Islet of Langerhans (tissue), 1 donor: Measurements from ENCODE around the gene TTC9.

Source experiments
- FAIRE-seq: peaks from one replicate; lab custom pipeline; 2011; peaks lifted over from hg19 to GRCh38; lab: Jason Lieb, UNC

The TTC9 gene

DNA sequence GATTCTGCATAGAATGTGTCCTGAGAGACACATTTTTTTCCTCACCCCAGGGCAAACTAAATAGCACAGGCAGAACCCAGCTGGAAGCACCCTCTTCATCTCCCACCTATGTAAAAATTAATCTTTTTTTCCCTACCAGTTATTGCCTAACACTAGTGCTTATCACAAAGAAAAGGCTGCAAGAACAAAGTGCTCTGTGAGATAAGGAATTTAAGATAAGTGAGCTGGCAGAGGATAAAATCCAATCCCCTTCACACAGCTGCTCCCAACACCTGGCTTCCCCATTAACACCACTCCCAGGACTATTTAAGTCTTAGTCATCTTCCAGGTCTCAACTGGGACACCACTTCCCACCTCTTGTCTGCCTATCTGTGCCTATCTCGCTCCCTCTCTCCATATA lies 75.2 kb downstream of the TTC9 start:
- no peak for FAIRE-seq

GRCh38 chr14:70718383-70719118 lies 76.8 kb downstream of the TTC9 start:
- no peak for FAIRE-seq

DNA sequence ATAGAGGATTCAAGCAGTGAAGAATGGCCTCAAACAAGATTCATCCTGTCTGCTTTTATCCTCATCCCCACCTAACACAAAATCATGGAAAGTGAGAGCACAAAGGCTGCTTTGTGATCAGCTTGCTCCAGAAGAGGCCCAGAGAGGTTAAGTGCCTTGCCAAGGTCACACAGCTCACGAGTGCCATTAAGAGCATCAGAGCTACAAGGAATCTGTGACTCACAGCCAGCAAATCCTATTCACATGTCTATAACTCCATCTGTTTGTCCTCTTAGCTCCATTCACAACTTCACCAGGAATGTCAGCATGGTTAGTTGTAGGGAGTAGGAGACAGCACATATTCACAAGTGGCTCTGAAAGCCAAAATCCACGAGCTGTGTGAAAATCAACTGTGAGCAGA lies 79.8 kb downstream of the TTC9 start:
- FAIRE-seq = no peak

- no peak for FAIRE-seq
Observed at GRCh38 chr14:70722418-70722817, 80.7 kb downstream of the TTC9 start.

DNA sequence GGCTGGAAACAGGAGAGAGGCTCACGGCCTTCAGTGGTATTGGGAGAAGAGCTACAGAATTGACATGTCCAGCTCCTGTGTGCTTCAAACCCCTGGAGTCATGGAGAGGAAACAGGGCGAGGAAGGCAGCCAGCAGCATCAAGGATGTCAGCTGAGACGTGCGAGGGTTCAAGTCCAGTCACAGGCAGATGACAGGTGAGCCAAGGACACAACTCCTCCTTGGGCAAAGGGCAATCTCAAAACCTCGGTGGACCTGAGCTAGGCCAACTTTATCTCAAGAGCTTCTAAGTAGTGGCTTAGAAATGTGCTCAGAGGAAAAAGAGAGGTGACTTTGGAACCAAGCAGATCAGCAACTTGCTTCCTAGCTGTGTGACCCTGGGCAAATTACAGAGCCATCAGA lies 81.6 kb downstream of the TTC9 start:
- no peak for FAIRE-seq

DNA sequence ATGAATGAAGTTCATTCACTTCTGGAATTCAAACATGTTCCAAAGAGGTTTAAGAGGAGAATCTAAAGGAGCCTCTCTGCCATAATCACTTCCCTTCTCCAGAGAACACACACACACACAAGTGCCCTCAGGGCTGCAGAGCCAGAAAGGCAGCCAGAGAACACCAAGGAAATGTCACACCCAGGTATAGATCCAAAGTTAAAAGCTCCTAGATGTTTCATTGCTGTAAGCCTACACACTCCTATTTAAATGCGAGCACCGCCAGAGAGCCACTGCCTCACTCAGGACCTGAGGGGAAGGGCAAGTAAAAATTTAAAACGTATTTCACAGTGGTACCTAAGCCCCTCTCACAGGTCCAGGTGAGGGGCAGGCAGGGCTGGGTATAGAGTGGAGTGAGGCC lies 82.4 kb downstream of the TTC9 start:
- no peak for FAIRE-seq

- FAIRE-seq = no peak
Observed at GRCh38 chr14:70724944-70725343, 83.2 kb downstream of the TTC9 start.
